Spleen (tissue), 11 donors: ENCODE results near the gene ZNF805. TPM values are rescaled to one million over a fixed set of nuclear protein-coding genes. Genes with fewer than 3 reads are reported as not detected.
"Not testable (repeated sequence)": the region's sequence is repeated elsewhere in the genome, so short reads cannot be mapped to it uniquely, and the experiment has no call there.

Source experiments
- DNase-seq: peaks from one replicate; pipeline ENCODE4 v3.0.0-alpha.2; 2020
- H3K27ac ChIP-seq, 8 donors: fragments of 200-600 bp; sonication (generic) in 7 of 8; 1 replicate in 4 of 8; 2 replicates in 4 of 8; pipeline versions ENCODE4 v1.5.0 to v1.8.0; 2016 to 2021; ENCODE audit warnings: inconsistent platforms in 4 of 8, mild to moderate bottlenecking in 4 of 8, moderate library complexity in 1 of 8
- H3K27me3 ChIP-seq, 7 donors: fragments of 200-600 bp; sonication (generic) in 6 of 7; replicated peaks in 1 of 7; 1 replicate in 4 of 7; 2 replicates in 3 of 7; pipeline versions ENCODE4 v1.5.0 to v1.8.0; 2016 to 2021; ENCODE audit warnings: inconsistent platforms in 3 of 7, mild to moderate bottlenecking in 1 of 7
- H3K36me3 ChIP-seq, 6 donors: fragments of 200-600 bp; sonication (generic) in 5 of 6; 1 replicate in 4 of 6; 2 replicates in 2 of 6; pipeline versions ENCODE4 v1.5.0 to v1.8.0; 2016 to 2021; ENCODE audit warnings: inconsistent platforms in 2 of 6
- H3K4me1 ChIP-seq, 6 donors: fragments of 200-600 bp; sonication (generic) in 5 of 6; 1 replicate in 3 of 6; 2 replicates in 3 of 6; pipeline versions ENCODE4 v1.5.0 to v1.8.0; 2016 to 2021; ENCODE audit warnings: inconsistent platforms in 3 of 6
- H3K4me3 ChIP-seq, 8 donors: fragments of 200-600 bp; sonication (generic) in 7 of 8; 1 replicate in 4 of 8; 2 replicates in 4 of 8; pipeline versions ENCODE4 v1.5.0 to v1.8.0; 2016 to 2021; ENCODE audit warnings: inconsistent platforms in 4 of 8, mild to moderate bottlenecking in 4 of 8, moderate library complexity in 2 of 8
- H3K9me3 ChIP-seq, 8 donors: fragments of 200-600 bp; sonication (generic) in 7 of 8; 1 replicate in 4 of 8; 2 replicates in 4 of 8; pipeline versions ENCODE4 v1.5.0 to v1.8.0; 2016 to 2021; ENCODE audit warnings: inconsistent platforms in 4 of 8
- POLR2A ChIP-seq, 3 donors: fragments of 450-650 bp; IDR thresholded peaks; one replicate each; pipeline ENCODE4 v1.5.1; 2017; ENCODE audit warnings: antibody characterized with exemption in 3 of 3, mild to moderate bottlenecking in 1 of 3
- POLR2AphosphoS5 ChIP-seq, 3 donors: sonication (generic); formaldehyde crosslinking; IDR thresholded peaks; one replicate each; pipeline ENCODE4 v1.5.1; 2017; ENCODE audit warnings: antibody characterized with exemption in 3 of 3
- WGBS, 5 donors: extraction: QIAGEN DNeasy Blood & Tissue Kit in 3 of 5; methylation state at CpG; one replicate each; pipeline versions ENCODE4 v1.1.5 to v1.1.7; 2013 to 2018; 5-methylcytosine and 5-hydroxymethylcytosine counted together
- intact Hi-C: fragments of 100-400 bp; cut with DNase I; formaldehyde crosslinking; loops from one replicate; pipeline ENCODE4 v1.15.0; 2023; ENCODE audit warnings: low total_unique reads
- polyA plus RNA-seq, 3 donors: library from polyadenylated mRNA; stranded (reverse); fragments of 200-250 nt; gene quantifications; one replicate each; pipeline ENCODE4 v1.2.1, GENCODE V29; 2013
- total RNA-seq, 7 donors: library from RNA; depleted of rRNA in 3 of 7; stranded (reverse); fragments of >200 nt in 3 of 7; fragmentation: NEBNext Ultra II Directional in 4 of 7; extraction: Animal tissue kit (Norgen Biotek cat#: 25700) in 4 of 7; gene quantifications; one replicate each; pipeline versions ENCODE4 v1.1.0 to v1.2.1, GENCODE V29; 2016 to 2021
- TF ChIP-seq, protein P1 (sequence below), 11 experiments: fragments of 200-600 bp in 7 of 11; fragments of 450-650 bp in 4 of 11; sonication (generic) in 4 of 11; IDR thresholded peaks in 8 of 11; conservative IDR thresholded peaks in 3 of 11; 1 replicate in 7 of 11; 2 replicates in 4 of 11; pipeline versions ENCODE4 v1.4.0 to v1.8.0; 2016 to 2021; ENCODE audit warnings: antibody characterized with exemption in 11 of 11, inconsistent platforms in 4 of 11, mild to moderate bottlenecking in 1 of 11
- donor health status: healthy with polysubstance abuse.
- donor health status: DM: no; HTN: no; CAD: no; lungs with moderate emphysema.
- donor health status: DM: no; HTN: no; CAD: no.
- donor health status: Bipolar disorder and iron deficiency.
- donor health status: healthy.
- donor health status: DM: no; HTN: no; CAD: no.
- donor health status: DM: yes; HTN: yes; CAD: no.

ZNF805 gene
- total and polyA plus RNA-seq, 10 donors: 0.22 to 27.7 (median 17.3) TPM

DNA sequence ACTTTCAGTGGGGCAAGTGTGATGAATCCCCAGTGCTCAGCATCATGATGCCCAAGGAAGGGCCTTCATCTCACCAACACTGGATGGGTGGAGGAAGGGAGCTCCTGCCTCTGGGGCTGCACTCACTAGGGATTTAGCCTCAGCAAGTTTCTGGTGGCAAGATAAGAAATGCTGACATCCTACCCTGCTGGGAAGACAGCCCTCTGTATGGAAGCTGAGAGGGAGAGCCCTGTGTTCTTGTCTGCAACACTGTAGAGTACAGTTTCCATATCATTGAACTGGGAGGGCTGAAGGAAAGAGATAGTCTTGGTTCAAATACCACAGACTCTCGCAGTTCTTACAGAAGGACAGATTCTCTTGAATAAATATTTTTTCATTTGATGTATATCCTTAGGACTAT lies 32.6 kb downstream of the ZNF805 start:
- H3K4me3 ChIP-seq: no peak overlapping the region
- H3K36me3 ChIP-seq: peaks cover 0 to 34% (median 0%) of the 10 kb centered on the region in 6 donors
- 52 to 84% (median 79%) methylated on average over 1 of the region's 1 CpG for WGBS, 5 donors
- no peaks in the 10 kb centered on the region for H3K27me3 ChIP-seq
- H3K4me1 ChIP-seq: no peaks in the 10 kb centered on the region
- intact Hi-C loops: no loop called here
- no peak overlapping the region for H3K27ac ChIP-seq
- no peak for DNase-seq
- H3K9me3 ChIP-seq: no peaks in the 10 kb centered on the region
- TF ChIP-seq POLR2A (IDR thresholded peaks at IDR 0.05) (no peak), POLR2AphosphoS5 (IDR thresholded peaks at IDR 0.05) (no peak)
- TF ChIP-seq, protein P1, sequence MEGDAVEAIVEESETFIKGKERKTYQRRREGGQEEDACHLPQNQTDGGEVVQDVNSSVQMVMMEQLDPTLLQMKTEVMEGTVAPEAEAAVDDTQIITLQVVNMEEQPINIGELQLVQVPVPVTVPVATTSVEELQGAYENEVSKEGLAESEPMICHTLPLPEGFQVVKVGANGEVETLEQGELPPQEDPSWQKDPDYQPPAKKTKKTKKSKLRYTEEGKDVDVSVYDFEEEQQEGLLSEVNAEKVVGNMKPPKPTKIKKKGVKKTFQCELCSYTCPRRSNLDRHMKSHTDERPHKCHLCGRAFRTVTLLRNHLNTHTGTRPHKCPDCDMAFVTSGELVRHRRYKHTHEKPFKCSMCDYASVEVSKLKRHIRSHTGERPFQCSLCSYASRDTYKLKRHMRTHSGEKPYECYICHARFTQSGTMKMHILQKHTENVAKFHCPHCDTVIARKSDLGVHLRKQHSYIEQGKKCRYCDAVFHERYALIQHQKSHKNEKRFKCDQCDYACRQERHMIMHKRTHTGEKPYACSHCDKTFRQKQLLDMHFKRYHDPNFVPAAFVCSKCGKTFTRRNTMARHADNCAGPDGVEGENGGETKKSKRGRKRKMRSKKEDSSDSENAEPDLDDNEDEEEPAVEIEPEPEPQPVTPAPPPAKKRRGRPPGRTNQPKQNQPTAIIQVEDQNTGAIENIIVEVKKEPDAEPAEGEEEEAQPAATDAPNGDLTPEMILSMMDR (IDR thresholded peaks at IDR 0.05 in 8 of 11, conservative IDR thresholded peaks at IDR 0.05 in 3 of 11): no peak

DNA sequence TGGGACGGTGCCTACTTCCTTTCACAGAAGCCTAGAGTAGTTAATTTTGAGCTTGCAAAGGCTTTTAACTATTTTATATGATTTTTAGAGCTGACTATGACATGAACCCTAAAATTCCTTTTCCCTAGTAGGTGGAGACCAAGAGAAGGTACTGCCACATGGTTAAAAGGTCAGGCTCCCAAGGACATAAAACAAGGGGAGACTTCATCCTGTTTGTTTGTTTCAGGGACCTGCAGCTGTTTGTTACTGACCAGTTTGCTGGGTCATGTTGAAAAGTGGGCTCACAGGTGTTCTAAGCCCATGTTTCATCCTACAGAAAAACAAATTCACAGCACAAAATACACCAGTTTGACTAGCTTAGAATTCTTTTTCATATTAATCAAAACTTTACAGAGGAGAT lies 36.0 kb downstream of the ZNF805 start:
- no peak for TF ChIP-seq POLR2AphosphoS5 (IDR thresholded peaks at IDR 0.05)
- TF ChIP-seq, protein P1 (IDR thresholded peaks at IDR 0.05 in 8 of 11, conservative IDR thresholded peaks at IDR 0.05 in 3 of 11): no peak
- no peak for TF ChIP-seq POLR2A (IDR thresholded peaks at IDR 0.05)
- WGBS, 5 donors: 50 to 84% (median 60%) methylated on average over 1 of the region's 1 CpG
- intact Hi-C loops: no loop called here
- no peak overlapping the region for H3K27ac ChIP-seq
- no peak overlapping the region for H3K4me3 ChIP-seq
- H3K27me3 ChIP-seq: no peaks in the 10 kb centered on the region
- no peak for DNase-seq
- no peaks in the 10 kb centered on the region for H3K9me3 ChIP-seq
- H3K36me3 ChIP-seq: peaks cover 0 to 22% (median 0%) of the 10 kb centered on the region in 6 donors
- H3K4me1 ChIP-seq: peaks cover 6 to 22% (median 12%) of the 10 kb centered on the region in 6 donors

DNA sequence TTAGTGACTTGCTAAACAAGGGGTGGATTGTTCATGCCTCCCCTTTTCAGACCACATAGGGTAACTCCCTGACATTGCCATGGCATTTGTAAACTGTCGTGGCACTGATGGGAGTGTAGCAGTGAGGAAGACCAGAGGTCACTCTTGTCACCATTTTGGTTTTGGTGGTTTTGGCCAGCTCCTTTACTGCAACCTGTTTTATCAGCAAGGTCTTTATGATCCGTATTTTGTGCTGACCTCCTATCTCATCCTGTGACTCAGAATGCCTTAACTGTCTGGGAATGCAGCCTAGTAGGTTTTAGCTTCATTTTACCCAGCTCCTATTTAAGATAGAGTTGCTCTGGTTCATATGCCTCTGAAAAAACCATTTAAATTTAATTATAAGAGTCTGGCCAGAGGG lies 38.0 kb downstream of the ZNF805 start:
- H3K27ac ChIP-seq, DNase-seq, H3K9me3 ChIP-seq, H3K4me3 ChIP-seq, H3K27me3 ChIP-seq, intact Hi-C loops: not testable (repeated sequence)
- WGBS, 5 donors: 80 to 90% (median 87%) methylated on average over 2 of the region's 2 CpGs
- Histone ChIP-seq H3K4me1 (peaks cover 23 to 43% (median 31%) of the 10 kb centered on the region in 6 donors), H3K36me3 (peaks cover 0 to 31% (median 3%) of the 10 kb centered on the region in 6 donors)

DNA sequence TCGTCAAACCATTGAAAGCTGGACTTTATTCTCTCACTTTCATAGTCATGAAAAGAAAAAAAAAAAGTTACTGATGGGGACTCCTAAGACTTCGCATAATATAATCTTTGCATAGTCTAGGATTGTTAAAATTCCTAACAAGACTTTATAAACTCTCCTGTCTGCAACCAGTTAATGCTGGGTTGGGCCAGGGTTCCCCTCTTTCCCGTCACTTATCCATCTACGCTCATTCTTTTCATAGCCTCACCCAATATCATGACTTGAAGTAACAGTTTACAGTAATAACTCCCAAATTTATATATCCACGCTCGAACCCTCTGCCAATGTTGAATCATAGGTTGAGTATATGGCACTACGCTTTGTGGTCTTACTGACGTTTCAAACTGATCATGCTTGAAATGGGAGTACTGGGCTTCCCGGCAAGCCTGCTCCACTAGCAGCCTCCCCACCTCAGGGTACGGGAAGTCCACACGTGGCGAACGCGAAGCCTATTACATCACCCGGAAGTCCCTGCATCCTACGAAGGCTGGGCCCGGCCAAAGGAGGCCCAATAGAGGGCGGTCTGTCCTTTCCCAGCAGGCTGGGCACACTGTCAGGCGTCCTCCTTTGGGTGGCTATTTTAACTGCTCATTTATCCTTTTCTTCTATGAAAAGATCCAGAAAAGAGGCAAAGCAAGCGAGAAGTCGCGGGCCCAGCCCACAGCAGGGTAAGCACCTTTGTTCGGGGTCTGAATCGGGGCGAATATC lies 39.2 kb downstream of the ZNF805 start:
- peaks cover 0 to 40% (median 12%) of the 10 kb centered on the region in 6 donors for H3K36me3 ChIP-seq
- intact Hi-C loops: no loop called here
- H3K4me1 ChIP-seq: peaks cover 23 to 54% (median 39%) of the 10 kb centered on the region in 6 donors
- no peaks in the 10 kb centered on the region for H3K27me3 ChIP-seq
- peak in 2 of 3 donors; percentile 90 to 95 for TF ChIP-seq POLR2AphosphoS5 (IDR thresholded peaks at IDR 0.05)
- TF ChIP-seq, protein P1 (IDR thresholded peaks at IDR 0.05 in 8 of 11, conservative IDR thresholded peaks at IDR 0.05 in 3 of 11): peak in 6 of 11 experiments; percentile 6 to 51 (median 22)
- peak; percentile 8 to 73 (median 62) for TF ChIP-seq POLR2A (IDR thresholded peaks at IDR 0.05)
- H3K27ac ChIP-seq: peak overlapping the region; percentile 88 to 100 (median 99)
- peak; percentile 96 for DNase-seq
- no peaks in the 10 kb centered on the region for H3K9me3 ChIP-seq
- WGBS, 5 donors: 5 to 7% (median 5%) methylated on average over 25 of the region's 25 CpGs
- peak overlapping the region; percentile 78 to 98 (median 89) for H3K4me3 ChIP-seq
